A673 (cell line): ENCODE results near the gene FNDC3B.

ENCODE experiments used
- CTCF ChIP-seq: fragments of 300-800, 200-600 bp; sonication (generic); conservative IDR thresholded peaks from 2 replicates; pipeline ENCODE4 v1.5.1; 2017; ENCODE audit warnings: low read depth, mild to moderate bottlenecking, antibody characterized with exemption, low read length, moderate library complexity, mixed read lengths
- EZH2 ChIP-seq: fragments of 200-600 bp; sonication (generic); IDR thresholded peaks from 2 replicates; pipeline ENCODE4 v1.6.1; 2017; ENCODE audit warnings: borderline replicate concordance, low read depth, mild to moderate bottlenecking, mixed read lengths, antibody characterized with exemption, low read length; ENCODE audit not compliant: poor library complexity, severe bottlenecking

GRCh38 chr3:172239218-172239790 lies 199.9 kb downstream of the FNDC3B start:
- TF ChIP-seq CTCF (no peak), EZH2 (no peak)
